HG02938 (cell line): ENCODE data around the gene SPEM2.

ENCODE experiments used
- ATAC-seq: cut with Tn5 transposase; IDR thresholded peaks from one replicate; pipeline ENCODE4 v1.9.1; 2021; ENCODE audit warnings: mild to moderate bottlenecking, moderate library complexity; ENCODE audit not compliant: unreplicated experiment

The SPEM2 gene

DNA sequence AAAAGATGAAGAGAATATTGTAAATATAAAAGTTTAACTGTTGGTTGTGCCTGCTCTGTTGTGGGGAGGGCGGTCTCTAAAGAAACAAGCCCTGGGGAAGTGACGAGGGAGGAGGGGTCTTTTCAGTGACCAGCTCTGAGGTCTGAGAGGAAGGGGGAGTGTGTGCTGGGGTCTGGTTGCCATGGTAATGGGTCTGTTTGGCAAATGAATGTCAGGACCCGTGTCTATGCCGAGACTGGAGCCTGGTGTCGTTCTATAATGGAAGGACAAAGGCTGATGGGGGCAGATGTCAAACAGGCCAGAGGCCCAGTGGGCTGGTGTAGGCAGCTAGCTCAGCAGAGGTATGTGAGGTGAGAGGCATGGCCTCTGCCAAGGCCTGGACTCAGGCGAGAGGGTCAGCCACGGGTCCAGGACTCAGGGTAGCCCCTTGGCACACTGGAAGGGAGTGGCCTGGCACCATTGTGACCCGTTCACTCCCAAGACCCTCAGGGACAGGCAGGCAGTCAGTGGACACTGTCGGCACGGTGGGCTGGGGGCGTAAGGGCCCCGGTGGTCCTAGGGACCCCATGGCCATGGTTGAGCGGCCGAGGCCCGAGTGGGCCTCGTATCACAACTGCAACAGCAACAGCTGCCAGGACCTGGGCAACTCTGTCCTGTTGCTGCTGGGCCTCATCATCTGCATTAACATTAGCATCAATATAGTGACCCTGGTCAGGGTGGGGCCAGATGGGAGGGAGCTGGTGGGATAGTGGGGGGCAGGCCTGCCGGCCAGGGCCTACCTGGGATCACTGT, 5.4 kb upstream of the SPEM2 start, which contains the start of gene SPEM1:
TSS of gene SPEM1 (plus strand) at position 506 of the 792 bp plus-strand sequence. CDS start at position 567, 61 bp downstream.
- no peak for ATAC-seq

DNA sequence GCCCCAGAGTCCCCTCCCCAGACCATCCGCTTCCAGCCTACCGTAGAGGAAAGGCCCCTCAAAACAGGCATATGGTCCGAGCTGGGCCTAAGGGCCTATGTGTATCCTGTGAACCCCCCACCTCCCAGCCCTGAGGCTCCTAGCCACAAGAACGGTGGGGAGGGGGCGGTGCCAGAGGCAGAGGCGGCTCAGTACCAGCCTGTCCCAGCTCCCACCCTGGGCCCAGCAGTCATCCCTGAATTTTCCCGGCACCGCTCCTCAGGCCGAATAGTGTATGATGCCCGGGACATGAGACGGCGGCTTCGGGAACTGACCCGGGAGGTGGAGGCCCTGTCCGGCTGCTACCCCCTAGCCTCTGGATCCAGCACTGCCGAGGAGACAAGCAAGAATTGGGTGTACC, 4.2 kb upstream of the SPEM2 start:
- ATAC-seq: no peak

- ATAC-seq: no peak
These were observed 1.7 kb upstream of the SPEM2 start for GRCh38 chr17:7423679-7424078.

- ATAC-seq: no peak
These were observed 340 bp downstream of the SPEM2 start for GRCh38 chr17:7425756-7426155.

DNA sequence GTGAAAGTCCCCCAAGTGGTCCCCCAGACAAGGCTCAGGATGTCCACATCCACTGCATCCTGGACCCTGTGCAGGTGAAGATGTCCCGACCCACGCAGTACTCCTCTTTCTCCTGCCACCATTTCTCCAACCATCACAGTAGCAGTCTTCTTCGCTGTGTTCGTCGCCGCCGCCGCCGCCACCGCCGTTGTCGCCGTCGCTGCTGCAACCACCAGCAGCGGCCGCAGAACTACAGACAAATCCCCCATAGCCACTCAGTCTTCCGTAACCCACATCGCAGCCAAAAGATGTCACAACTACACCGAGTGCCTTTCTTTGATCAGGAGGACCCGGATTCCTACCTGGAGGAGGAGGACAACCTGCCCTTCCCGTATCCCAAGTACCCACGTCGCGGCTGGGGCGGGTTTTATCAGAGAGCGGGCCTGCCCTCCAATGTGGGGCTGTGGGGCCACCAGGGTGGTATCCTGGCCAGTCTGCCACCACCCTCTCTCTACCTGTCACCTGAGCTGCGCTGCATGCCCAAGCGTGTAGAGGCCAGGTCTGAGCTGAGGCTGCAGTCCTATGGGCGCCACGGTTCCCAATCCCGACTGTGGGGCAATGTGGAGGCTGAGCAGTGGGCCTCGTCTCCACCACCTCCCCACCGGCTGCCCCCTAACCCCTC, 917 bp downstream of the SPEM2 start:
- no peak for ATAC-seq

- ATAC-seq: no peak
These were observed 1.6 kb downstream of the SPEM2 start for GRCh38 chr17:7426896-7427489.

GRCh38 chr17:7427549-7427948, 2.1 kb downstream of the SPEM2 start:
- no peak for ATAC-seq

DNA sequence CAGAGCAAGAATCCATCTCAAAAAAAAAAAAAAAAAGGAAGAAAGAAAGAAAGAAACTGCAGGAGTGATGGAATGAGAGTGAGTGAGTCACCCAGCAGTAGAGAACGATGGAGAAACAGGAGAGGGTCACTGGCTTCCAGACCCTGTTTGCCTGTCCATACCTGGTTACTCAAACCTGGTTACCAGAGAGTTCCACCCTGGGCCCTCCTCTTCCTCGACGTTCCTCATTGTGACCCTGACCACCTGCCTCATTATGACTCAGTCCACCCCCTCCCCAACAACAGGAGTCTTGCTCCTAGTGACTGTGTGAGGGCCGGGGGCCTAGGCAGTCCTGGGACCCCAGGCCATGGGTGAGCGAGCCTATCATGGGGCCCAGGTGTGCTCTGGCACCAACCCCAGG, 3.1 kb downstream of the SPEM2 start, which contains the start of gene SPEM3:
TSS of gene SPEM3 (plus strand) at position 301 of the 400 bp plus-strand sequence. CDS start at position 347, 46 bp downstream.
- ATAC-seq: no peak

DNA sequence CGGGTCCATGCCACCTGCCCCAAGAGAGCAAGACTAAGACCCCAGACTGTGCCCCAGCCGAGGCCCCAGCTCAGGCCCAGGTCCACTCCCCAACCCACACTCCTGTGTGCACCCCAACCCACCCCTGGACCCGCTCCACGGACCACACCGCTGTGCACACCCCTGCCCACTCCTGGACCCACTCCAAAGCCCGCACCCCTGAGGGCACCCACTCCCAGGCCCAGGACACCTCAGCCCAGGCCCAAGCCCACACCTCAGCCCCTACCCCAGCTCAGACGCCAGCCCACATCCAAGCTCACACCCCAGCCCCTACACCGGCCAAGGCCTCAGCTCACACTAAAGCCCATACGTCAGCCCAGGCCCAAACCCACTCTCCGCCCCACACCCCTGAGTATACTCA, 4.3 kb downstream of the SPEM2 start:
- no peak for ATAC-seq

GRCh38 chr17:7431231-7431630, 5.8 kb downstream of the SPEM2 start:
- no peak for ATAC-seq

- ATAC-seq: no peak
These were observed 6.9 kb downstream of the SPEM2 start for GRCh38 chr17:7432296-7432695.

DNA sequence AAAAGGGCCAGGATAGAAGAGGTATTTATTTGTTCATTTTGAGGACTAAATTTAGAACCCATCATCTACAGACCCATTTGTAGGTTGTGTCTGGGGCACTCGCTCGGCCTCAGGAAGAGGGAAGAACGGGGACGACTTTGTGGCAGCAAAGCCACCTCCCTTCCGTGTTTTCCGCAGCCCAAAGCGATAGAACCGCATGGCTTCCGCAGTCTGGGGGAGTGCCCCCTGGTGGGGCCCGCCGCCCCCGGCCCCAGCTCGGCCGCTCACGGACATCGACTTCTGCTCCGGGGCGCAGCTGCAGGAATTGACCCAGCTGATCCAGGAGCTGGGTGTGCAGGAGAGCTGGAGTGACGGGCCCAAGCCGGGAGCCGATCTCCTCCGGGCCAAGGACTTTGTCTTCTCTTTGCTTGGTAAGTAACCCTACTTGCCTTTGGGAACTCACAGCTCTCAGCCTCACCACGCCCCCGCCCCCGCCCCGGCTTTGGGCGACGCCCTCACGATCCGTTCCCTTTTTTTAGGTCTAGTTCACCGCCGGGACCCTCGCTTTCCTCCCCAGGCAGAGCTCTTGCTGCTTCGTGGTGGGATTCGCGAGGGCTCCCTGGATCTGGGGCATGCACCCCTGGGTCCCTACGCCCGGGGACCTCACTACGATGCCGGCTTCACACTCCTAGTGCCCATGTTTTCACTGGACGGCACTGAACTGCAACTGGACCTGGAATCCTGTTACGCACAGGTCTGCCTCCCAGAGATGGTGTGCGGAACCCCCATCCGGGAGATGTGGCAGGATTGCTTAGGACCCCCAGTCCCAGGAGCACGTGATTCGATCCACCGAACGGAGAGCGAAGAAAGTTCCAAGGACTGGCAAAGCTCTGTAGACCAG, 10.5 kb downstream of the SPEM2 start:
- ATAC-seq: peak; percentile 17

- no peak for ATAC-seq
These were observed 11.3 kb downstream of the SPEM2 start for GRCh38 chr17:7436556-7437368.

DNA sequence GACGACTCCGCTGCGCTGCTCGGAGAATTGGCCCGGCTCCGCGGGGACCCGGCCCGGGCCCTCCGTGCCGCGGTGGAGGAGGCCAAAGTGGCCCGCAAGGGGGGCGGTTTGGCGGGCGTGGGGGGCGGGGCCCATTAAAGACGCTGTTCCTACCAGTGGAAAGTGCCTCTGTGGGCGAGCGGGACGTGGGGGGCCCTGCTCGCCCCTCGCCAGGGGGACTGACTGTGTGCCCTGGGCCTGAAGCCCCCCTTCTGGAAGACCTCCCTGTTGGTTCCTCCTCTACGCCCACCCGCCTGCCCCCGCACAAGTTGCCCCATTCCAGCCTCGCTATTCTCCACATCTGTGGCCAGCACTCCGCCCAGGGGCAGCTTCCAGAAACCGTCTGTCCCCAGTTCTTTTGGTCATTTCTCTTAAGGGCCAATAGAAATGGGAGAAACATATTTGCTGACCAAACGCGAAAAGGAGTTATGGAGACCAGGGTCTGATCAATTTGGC, 12.0 kb downstream of the SPEM2 start:
- no peak for ATAC-seq

DNA sequence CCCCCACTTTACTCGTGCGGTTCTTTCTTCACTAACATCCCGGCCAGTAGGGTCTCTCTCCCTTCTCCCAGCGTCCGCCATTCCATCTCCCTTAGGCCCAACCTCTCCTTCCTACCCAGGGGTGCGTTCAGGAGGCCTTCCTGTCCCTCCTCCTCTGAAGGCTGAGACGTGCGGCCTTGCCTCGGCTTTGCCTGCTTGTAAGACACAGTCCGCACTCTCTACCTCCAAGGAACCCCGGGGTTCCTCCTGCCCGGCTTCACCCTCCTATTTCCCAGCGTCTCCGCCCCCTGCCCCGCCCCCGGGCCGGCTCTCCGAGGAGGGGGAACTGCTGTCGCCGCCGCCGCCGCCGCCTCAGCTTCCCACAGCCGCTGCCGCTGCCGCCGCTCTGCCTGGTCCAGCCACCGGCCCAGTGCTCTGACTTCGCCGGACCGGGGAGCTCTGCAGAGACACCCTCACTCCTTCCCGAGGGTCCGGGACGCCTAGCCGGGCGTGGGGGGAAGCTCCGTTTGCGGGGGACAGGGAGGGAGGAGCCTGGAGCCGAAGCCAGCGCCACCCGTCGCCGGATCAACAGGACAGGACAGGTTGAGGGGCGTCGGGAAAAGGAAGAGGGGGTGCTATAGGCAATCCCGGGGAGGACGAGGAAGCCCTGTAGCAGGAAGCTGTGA, 12.7 kb downstream of the SPEM2 start:
- ATAC-seq: no peak

GRCh38 chr17:7438656-7439460, 13.4 kb downstream of the SPEM2 start:
- no peak for ATAC-seq

GRCh38 chr17:7439462-7440112, 14.2 kb downstream of the SPEM2 start, which contains the start of gene FGF11:
FGF11 (plus strand) TSS chr17:7439512; CDS start chr17:7439621, 109 bp downstream.
- no peak for ATAC-seq
